K562 (cell line): ENCODE results near the gene MRPS5. TPM values are rescaled to one million over a fixed set of nuclear protein-coding genes. Genes with fewer than 3 reads are reported as not detected.

Source experiments
- ATAC-seq: fragments of 200-7000 bp; cut with Tn5 transposase; 3 replicates; pipeline ENCODE4 v1.9.1; 2020; ENCODE audit warnings: moderate library complexity
- BruUV-seq: library from RNA; stranded (reverse); fragments of 400-500 nt; replicated peaks from 2 replicates; lab custom pipeline; 2021; lab: Mats Ljungman, UMichigan
- CTCF ChIA-PET: fragments of 300-600 bp; formaldehyde crosslinking; extraction: SDS; loops from one replicate; lab custom pipeline; 2021; ENCODE audit warnings: low intra/inter-chr PET ratio; lab: Yijun Ruan, JAX
- POLR2A ChIA-PET: fragments of 300-600, 350-650 bp; sonication (Branson Sonifier 250); formaldehyde crosslinking; extraction: SDS; loops from one replicate; lab custom pipeline; 2021; ENCODE audit warnings: antibody characterized with exemption, inconsistent platforms; lab: Yijun Ruan, JAX
- DNase-seq, 4 experiments: peaks; one replicate each; pipeline versions ENCODE4 v3.0.0 to v3.0.0-alpha.2; 2011 to 2018; ENCODE audit warnings: low spot score in 3 of 4, mixed read lengths in 3 of 4; ENCODE audit errors: extremely low read depth in 1 of 4
- FAIRE-seq: peaks from 2 replicates; lab custom pipeline; 2011; peaks lifted over from hg19 to GRCh38; lab: Jason Lieb, UNC
- H2AFZ ChIP-seq: 2 replicates; pipeline ENCODE4 v1.6.0; 2011; ENCODE audit warnings: low read depth, low read length, control low read depth, inconsistent platforms
- H3K27ac ChIP-seq: fragments of 200-600 bp; 3 replicates; pipeline ENCODE4 v1.8.0; 2011; ENCODE audit warnings: low read depth, mild to moderate bottlenecking, control low read depth, inconsistent platforms, low read length, moderate library complexity, mixed read lengths; ENCODE audit errors: extremely low read depth
- H3K27me3 ChIP-seq, 2 experiments: fragments of 300-600 bp in 1 of 2; 2 replicates in 1 of 2; 3 replicates in 1 of 2; pipeline versions ENCODE4 v1.6.0 to v1.8.0; 2011; ENCODE audit warnings: inconsistent platforms in 2 of 2, low read length in 2 of 2, mild to moderate bottlenecking in 1 of 2, mixed read lengths in 1 of 2, moderate library complexity in 1 of 2; ENCODE audit not compliant: control insufficient read depth in 2 of 2, insufficient read depth in 2 of 2
- H3K36me3 ChIP-seq: fragments of 300-600 bp; 3 replicates; pipeline ENCODE4 v1.8.0; 2011; ENCODE audit warnings: mild to moderate bottlenecking, low read length, inconsistent platforms; ENCODE audit not compliant: control insufficient read depth, insufficient read depth
- H3K4me1 ChIP-seq, 2 experiments: fragments of 200-600 bp in 1 of 2; replicated peaks in 1 of 2; 2 replicates in 1 of 2; 3 replicates in 1 of 2; pipeline versions ENCODE4 v1.5.1 to v1.8.0; 2011; ENCODE audit warnings: inconsistent platforms in 2 of 2, low read length in 2 of 2, mild to moderate bottlenecking in 1 of 2, mixed read lengths in 1 of 2, moderate library complexity in 1 of 2; ENCODE audit not compliant: control insufficient read depth in 2 of 2, insufficient read depth in 2 of 2
- H3K4me2 ChIP-seq: 2 replicates; pipeline ENCODE4 v1.6.1; 2011; ENCODE audit warnings: low read length, control low read depth, inconsistent platforms, mixed read lengths; ENCODE audit not compliant: insufficient read depth
- H3K4me3 ChIP-seq: fragments of 200-600 bp; sonication (generic), shearing (Covaris generic); 2 replicates; pipeline ENCODE4 v1.5.1; 2016; ENCODE audit warnings: control low read depth, inconsistent platforms
- H3K79me2 ChIP-seq: fragments of 200-600 bp; 3 replicates; pipeline ENCODE4 v1.8.0; 2011; ENCODE audit warnings: low read length, inconsistent platforms; ENCODE audit not compliant: control insufficient read depth, insufficient read depth
- H3K9ac ChIP-seq, 2 experiments: 2 replicates each; pipeline versions ENCODE4 v1.6.0 to v1.6.1; 2011; ENCODE audit warnings: low read depth in 2 of 2, low read length in 2 of 2, control low read depth in 1 of 2, inconsistent platforms in 1 of 2, mild to moderate bottlenecking in 1 of 2, mixed read lengths in 1 of 2; ENCODE audit not compliant: insufficient read depth in 1 of 2
- H3K9me1 ChIP-seq: one replicate; pipeline ENCODE4 v1.6.0; 2011; ENCODE audit warnings: inconsistent platforms, mild to moderate bottlenecking, low read length, moderate library complexity; ENCODE audit not compliant: control insufficient read depth, insufficient read depth
- H3K9me3 ChIP-seq: replicated peaks from 2 replicates; pipeline ENCODE4 v1.5.1; 2011; ENCODE audit warnings: low read depth, low read length, inconsistent platforms; ENCODE audit not compliant: control insufficient read depth, insufficient read depth
- H4K20me1 ChIP-seq: replicated peaks from 2 replicates; pipeline ENCODE4 v1.6.1; 2011; ENCODE audit warnings: low read length, inconsistent platforms, mixed read lengths; ENCODE audit not compliant: control insufficient read depth, insufficient read depth
- ASH1L ChIP-seq: fragments of 450-650 bp; IDR thresholded peaks from 2 replicates; pipeline ENCODE4 v1.6.1; 2018; ENCODE audit warnings: borderline replicate concordance, mild to moderate bottlenecking, low read depth; ENCODE audit not compliant: partially characterized antibody
- DEAF1 ChIP-seq: fragments of 450-650 bp; formaldehyde crosslinking; IDR thresholded peaks from 2 replicates; pipeline ENCODE4 v1.4.0; 2020; ENCODE audit warnings: mild to moderate bottlenecking, moderate library complexity
- DPF2 ChIP-seq: fragments of 450-650 bp; IDR thresholded peaks from 2 replicates; pipeline ENCODE4 v1.6.1; 2016
- ESRRB ChIP-seq: fragments of 250-450 bp; sonication (Bioruptor Pico); IDR thresholded peaks from 2 replicates; pipeline ENCODE4 v1.5.0; 2020; ENCODE audit warnings: mild to moderate bottlenecking, moderate library complexity, borderline replicate concordance
- GATAD2B ChIP-seq: fragments of 450-650 bp; IDR thresholded peaks from 2 replicates; pipeline ENCODE4 v1.6.1; 2017; ENCODE audit warnings: mild to moderate bottlenecking, borderline replicate concordance
- HBP1 ChIP-seq: fragments of 450-650 bp; formaldehyde crosslinking; IDR thresholded peaks from 2 replicates; pipeline ENCODE4 v1.4.0; 2022; ENCODE audit warnings: missing genetic modification characterization
- MNT ChIP-seq, 2 experiments: fragments of 450-650 bp; conservative IDR thresholded peaks; 2 replicates each; pipeline ENCODE4 v1.6.1; 2017; ENCODE audit warnings: mild to moderate bottlenecking in 2 of 2, moderate library complexity in 2 of 2
- NFIX ChIP-seq: fragments of 250-450 bp; sonication (Bioruptor Pico); IDR thresholded peaks from 2 replicates; pipeline ENCODE4 v1.4.0; 2020; ENCODE audit warnings: low read depth, mild to moderate bottlenecking, moderate library complexity
- NFRKB ChIP-seq: fragments of 450-650 bp; IDR thresholded peaks from 2 replicates; pipeline ENCODE4 v1.6.1; 2016; ENCODE audit warnings: low read depth
- PCBP2 ChIP-seq: fragments of 200-400 bp; formaldehyde crosslinking; IDR thresholded peaks from 2 replicates; pipeline ENCODE4 v1.6.1; 2018; ENCODE audit warnings: low read length, low read depth, mild to moderate bottlenecking, moderate library complexity; ENCODE audit not compliant: poor library complexity, severe bottlenecking
- PHF8 ChIP-seq: fragments of 200-600 bp; sonication (generic); IDR thresholded peaks from 2 replicates; pipeline ENCODE4 v1.6.1; 2012; ENCODE audit warnings: mixed run types, mild to moderate bottlenecking, inconsistent platforms, low read length, moderate library complexity, borderline replicate concordance
- POLR2B ChIP-seq: fragments of 450-650 bp; IDR thresholded peaks from 2 replicates; pipeline ENCODE4 v1.6.1; 2018; ENCODE audit warnings: low read depth; ENCODE audit not compliant: partially characterized antibody
- ZNF232 ChIP-seq: sonication (generic); formaldehyde crosslinking; IDR thresholded peaks from 2 replicates; pipeline ENCODE4 v1.8.0; 2022; ENCODE audit warnings: mild to moderate bottlenecking, missing genetic modification reagents
- ZNF77 ChIP-seq: fragments of 250-450 bp; sonication (Bioruptor Pico); IDR thresholded peaks from 2 replicates; pipeline ENCODE4 v1.5.0; 2020
- ZNF780A ChIP-seq: fragments of 250-450 bp; sonication (Bioruptor Pico); IDR thresholded peaks from 2 replicates; pipeline ENCODE4 v1.5.0; 2021; ENCODE audit warnings: mild to moderate bottlenecking
- WGBS: fragments of 100-300 bp; shearing (Covaris generic); methylation state at CpG from one replicate; pipeline ENCODE4 v1.1.6; 2016; ENCODE audit warnings: low coverage, mixed read lengths; ENCODE audit not compliant: insufficient coverage; ENCODE audit errors: missing lambda C conversion rate; 5-methylcytosine and 5-hydroxymethylcytosine counted together
- in situ Hi-C: fragments of 300-500 bp; cut with MboI; formaldehyde crosslinking; loops from 4 replicates; pipeline ENCODE4 v1.15.0; 2018; ENCODE audit warnings: inconsistent platforms, mixed read lengths
- intact Hi-C: fragments of 100-400 bp; cut with micrococcal nuclease; formaldehyde crosslinking; loops from 2 replicates; pipeline ENCODE4 v1.14.2; 2022
- polyA plus RNA-seq, 8 experiments: library from polyadenylated mRNA; depleted of rRNA in 4 of 8; stranded (reverse) in 5 of 8; unstranded in 3 of 8; fragments of >200 nt; fragmentation: Nextera tagmentation in 2 of 8; fragmentation: Illumina TruSeq in 1 of 8; extraction: Ambion mirVana in 2 of 8; extraction: Trizol in 1 of 8; gene quantifications; 2 replicates each; pipeline versions ENCODE4 v1.2.1 to v1.2.3, GENCODE V29; 2011 to 2014; ENCODE audit warnings: inconsistent platforms in 1 of 8, missing spikeins in 1 of 8
- total RNA-seq, 7 experiments: library from RNA; depleted of rRNA in 6 of 7; stranded (reverse); fragments of >200 nt in 6 of 7; fragmentation: Illumina TruSeq in 2 of 7; extraction: Trizol in 2 of 7; gene quantifications; 2 replicates each; pipeline versions ENCODE4 v1.2.1 to v1.2.3, GENCODE V29; 2011 to 2021; ENCODE audit warnings: low replicate concordance in 1 of 7

MRPS5 gene
- total and polyA plus RNA-seq, 9 of the 15 experiments (the other 6 are each of a cell fraction or from before 2014, with no cell fraction given), result 85.0 to 162 (median 118) TPM

GRCh38 chr2:95073856-95074662 lies 47.5 kb downstream of the MRPS5 start:
- peaks cover 9 to 61% of the 10 kb centered on the region in 2 experiments; a peak in 3 of 5 replicates for H3K27me3 ChIP-seq
- H3K4me1 ChIP-seq, result peaks cover 0 to 10% of the 10 kb centered on the region in 2 experiments; a peak in 3 of 5 replicates
- ChIA-PET CTCF (no interaction called here), POLR2A (interaction anchor here (0.6 to 1.1 kb wide), 2 partner anchors 10 to 220 kb away, joined by 3 to 4 read pairs; no protein-coding TSS in a partner anchor)
- no peak overlapping the region; a peak in 1 of 4 replicates for H3K9ac ChIP-seq
- H4K20me1 ChIP-seq, result no peaks in the 10 kb centered on the region; the same call in 1 of the 2 replicates
- no peak for ATAC-seq
- intact Hi-C loops (no loop called here), in situ Hi-C loops (no loop called here)
- TF ChIP-seq DPF2, result no peak
- no peak for TF ChIP-seq ASH1L
- no peak for TF ChIP-seq PHF8
- no peak for TF ChIP-seq NFRKB
- no peak for TF ChIP-seq ZNF780A (CRISPR knock-in tag)
- TF ChIP-seq ZNF77 (CRISPR knock-in tag), result no peak
- TF ChIP-seq GATAD2B, result no peak
- TF ChIP-seq NFIX (CRISPR knock-in tag), result no peak
- TF ChIP-seq ESRRB, result no peak
- TF ChIP-seq PCBP2, result no peak
- no peak for TF ChIP-seq MNT (conservative IDR thresholded peaks at IDR 0.05)
- no peak for TF ChIP-seq DEAF1
- no peak for TF ChIP-seq HBP1 (CRISPR knock-in tag)
- TF ChIP-seq POLR2B, result no peak
- no peak for TF ChIP-seq ZNF232 (CRISPR knock-in tag)
- H3K9me1 ChIP-seq, result no peaks in the 10 kb centered on the region
- H3K4me2 ChIP-seq, result no peak overlapping the region
- H3K27ac ChIP-seq, result no peak overlapping the region
- no peak overlapping the region for H3K4me3 ChIP-seq
- BruUV-seq, result no TSS peak
- WGBS, result 0% methylated on average over 17 of the region's 18 CpGs
- no peak for DNase-seq
- no peaks in the 10 kb centered on the region for H3K36me3 ChIP-seq
- no peaks in the 10 kb centered on the region for H3K79me2 ChIP-seq
- FAIRE-seq, result no peak
- H2AFZ ChIP-seq, result no peak overlapping the region
- no peaks in the 10 kb centered on the region for H3K9me3 ChIP-seq
